ENCODE data around the gene MEIS3.
A peak's percentile ranks its signal among the peaks of the same experiment; 100 is the strongest.
"Not testable (repeated sequence)": the region's sequence is repeated elsewhere in the genome, so short reads cannot be mapped to it uniquely, and the experiment has no call there.

The MEIS3 gene

GRCh38 chr19:47414469-47414868 is 4.9 kb downstream of the MEIS3 start:
- no peak for DNase-seq

- no peak for DNase-seq
These were observed 5.4 kb downstream of the MEIS3 start for GRCh38 chr19:47413941-47414340.

- not testable (repeated sequence) for DNase-seq
These were observed 7.6 kb downstream of the MEIS3 start for GRCh38 chr19:47411696-47412095.

- DNase-seq: no peak
These were observed 8.2 kb downstream of the MEIS3 start for GRCh38 chr19:47411101-47411500.

GRCh38 chr19:47408156-47408938 is 11.0 kb downstream of the MEIS3 start:
- no peak for DNase-seq

GRCh38 chr19:47407417-47407774 is 11.9 kb downstream of the MEIS3 start:
- DNase-seq: no peak

GRCh38 chr19:47406711-47407416 is 12.5 kb downstream of the MEIS3 start:
- no peak for DNase-seq

- DNase-seq: no peak
These were observed 13.4 kb downstream of the MEIS3 start for GRCh38 chr19:47405854-47406417.

GRCh38 chr19:47405197-47405550 is 14.2 kb downstream of the MEIS3 start:
- no peak for DNase-seq

GRCh38 chr19:47404334-47405196 is 14.8 kb downstream of the MEIS3 start:
- no peak for DNase-seq

GRCh38 chr19:47402504-47402903 is 16.8 kb downstream of the MEIS3 start:
- DNase-seq: no peak

GRCh38 chr19:47398707-47399597 is 20.4 kb downstream of the MEIS3 start:
- no peak for DNase-seq

- peak; percentile 86 for DNase-seq
These were observed 27.7 kb downstream of the MEIS3 start for GRCh38 chr19:47391510-47392223.

GRCh38 chr19:47390533-47391488 is 28.5 kb downstream of the MEIS3 start:
- DNase-seq: no peak

- no peak for DNase-seq
These were observed 30.2 kb downstream of the MEIS3 start for GRCh38 chr19:47389150-47389556.

GRCh38 chr19:47388721-47389120 is 30.6 kb downstream of the MEIS3 start:
- DNase-seq: not testable (repeated sequence)

GRCh38 chr19:47387623-47388022 is 31.7 kb downstream of the MEIS3 start:
- DNase-seq: not testable (repeated sequence)

- DNase-seq: not testable (repeated sequence)
These were observed 32.7 kb downstream of the MEIS3 start for GRCh38 chr19:47386582-47386981.

- not testable (repeated sequence) for DNase-seq
These were observed 34.8 kb downstream of the MEIS3 start for GRCh38 chr19:47384533-47384932.

- DNase-seq: not testable (repeated sequence)
These were observed 35.4 kb downstream of the MEIS3 start for GRCh38 chr19:47383890-47384289.

Measured in T-helper 9 cell (primary cell).